ENCODE measurements around the gene EDRF1. TPM values are rescaled to one million over a fixed set of nuclear protein-coding genes. Genes with fewer than 3 reads are reported as not detected.

Gene EDRF1
- total and polyA plus RNA-seq, 2 of the 4 experiments (the other 2 are of a cell fraction), result 17.0 to 24.9 TPM

DNA sequence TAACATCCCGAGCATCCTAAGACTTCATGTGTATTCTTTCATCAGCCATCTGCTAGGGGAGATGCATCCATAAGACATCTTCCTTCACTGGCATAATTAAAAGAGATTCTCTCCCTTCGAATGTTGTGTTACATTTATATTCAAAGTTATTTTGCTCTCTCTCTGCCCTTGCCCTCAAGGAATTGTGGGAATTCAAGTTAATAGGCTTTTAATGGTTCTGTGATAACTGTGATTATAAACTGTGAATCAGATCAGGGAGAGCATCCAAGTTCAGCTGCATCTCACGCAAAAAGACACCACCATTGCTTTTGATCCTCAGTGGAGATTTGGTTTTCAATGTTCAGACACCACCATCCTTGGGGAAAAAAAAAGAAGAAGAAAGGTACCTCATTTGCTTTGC is 27.3 kb upstream of the EDRF1 start:
- Histone ChIP-seq H3K9ac (ENCODE audit: low read depth, low read length) (no peak overlapping the region), H3K27ac (ENCODE audit: insufficient read depth, low read length) (no peak overlapping the region), H3K9me1 (ENCODE audit: insufficient read depth, low read length) (no peaks in the 10 kb centered on the region), H3K4me2 (ENCODE audit: low read depth, low read length) (no peak overlapping the region), H3K4ac (ENCODE audit: low read depth, low read length) (no peak overlapping the region), H4K20me1 (ENCODE audit: insufficient read depth, low read length) (no peaks in the 10 kb centered on the region), H3K36me3 (ENCODE audit: control insufficient read depth, insufficient read depth, low read length) (no peaks in the 10 kb centered on the region), H2AK5ac (ENCODE audit: low read depth, low read length) (no peak overlapping the region), H3K56ac (ENCODE audit: extremely low read depth, insufficient read depth, low read length) (no peak overlapping the region), H4K5ac (ENCODE audit: low read depth, low read length) (no peak overlapping the region), H2BK5ac (ENCODE audit: low read depth, low read length, poor library complexity, severe bottlenecking) (no peak overlapping the region), H2BK15ac (ENCODE audit: low read depth, low read length) (no peak overlapping the region), H3K27me3 (ENCODE audit: control insufficient read depth, insufficient read depth, low read length) (peaks cover 7% of the 10 kb centered on the region), H3K79me1 (ENCODE audit: low read depth in 1 of 2, low read length in 2 of 2) (no peaks in the 10 kb centered on the region), H4K8ac (ENCODE audit: low read depth in 2 of 2, low read length in 2 of 2) (no peak overlapping the region), H2AFZ (replicated peaks; ENCODE audit: low read length, poor library complexity) (no peak overlapping the region), H3K14ac (replicated peaks; ENCODE audit: low read depth, low read length) (no peak overlapping the region), H3K4me3 (ENCODE audit: insufficient read depth, low read depth, low read length) (no peak overlapping the region), H3K18ac (ENCODE audit: low read depth, low read length) (no peak overlapping the region), H4K91ac (ENCODE audit: insufficient read depth, low read depth, low read length) (no peak overlapping the region), H2BK20ac (ENCODE audit: low read depth, low read length) (no peak overlapping the region), H3K23ac (ENCODE audit: low read depth, low read length) (no peak overlapping the region), H2BK120ac (ENCODE audit: low read depth, low read length) (no peak overlapping the region), H2AK9ac (replicated peaks; ENCODE audit: low read depth, low read length, poor library complexity) (no peak overlapping the region), H3K9me3 (ENCODE audit: control insufficient read depth, insufficient read depth, low read length) (no peaks in the 10 kb centered on the region), H3K4me1 (ENCODE audit: control insufficient read depth, insufficient read depth, low read length) (peaks cover 5% of the 10 kb centered on the region; the same call in 1 of the 2 replicates)
- WGBS, 2 experiments (ENCODE audit: extremely low coverage in 2 of 2, insufficient read length in 1 of 2), result no CpG with 5 or more reads among the region's 3 CpGs
- TF ChIP-seq, protein P1, sequence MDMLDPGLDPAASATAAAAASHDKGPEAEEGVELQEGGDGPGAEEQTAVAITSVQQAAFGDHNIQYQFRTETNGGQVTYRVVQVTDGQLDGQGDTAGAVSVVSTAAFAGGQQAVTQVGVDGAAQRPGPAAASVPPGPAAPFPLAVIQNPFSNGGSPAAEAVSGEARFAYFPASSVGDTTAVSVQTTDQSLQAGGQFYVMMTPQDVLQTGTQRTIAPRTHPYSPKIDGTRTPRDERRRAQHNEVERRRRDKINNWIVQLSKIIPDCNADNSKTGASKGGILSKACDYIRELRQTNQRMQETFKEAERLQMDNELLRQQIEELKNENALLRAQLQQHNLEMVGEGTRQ (IDR thresholded peaks at IDR 0.05; ENCODE audit: low read depth, low read length), result no peak
- no peak for TF ChIP-seq SMC3 (IDR thresholded peaks at IDR 0.05; ENCODE audit: low read depth, low read length)
- TF ChIP-seq, protein P2, sequence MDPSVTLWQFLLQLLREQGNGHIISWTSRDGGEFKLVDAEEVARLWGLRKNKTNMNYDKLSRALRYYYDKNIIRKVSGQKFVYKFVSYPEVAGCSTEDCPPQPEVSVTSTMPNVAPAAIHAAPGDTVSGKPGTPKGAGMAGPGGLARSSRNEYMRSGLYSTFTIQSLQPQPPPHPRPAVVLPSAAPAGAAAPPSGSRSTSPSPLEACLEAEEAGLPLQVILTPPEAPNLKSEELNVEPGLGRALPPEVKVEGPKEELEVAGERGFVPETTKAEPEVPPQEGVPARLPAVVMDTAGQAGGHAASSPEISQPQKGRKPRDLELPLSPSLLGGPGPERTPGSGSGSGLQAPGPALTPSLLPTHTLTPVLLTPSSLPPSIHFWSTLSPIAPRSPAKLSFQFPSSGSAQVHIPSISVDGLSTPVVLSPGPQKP (IDR thresholded peaks at IDR 0.05; ENCODE audit: borderline replicate concordance, low read depth, low read length), result no peak
- no peak for TF ChIP-seq BHLHE40 (IDR thresholded peaks at IDR 0.05; ENCODE audit: low read depth, low read length)
- no peak for TF ChIP-seq POLR2A (IDR thresholded peaks at IDR 0.05; ENCODE audit: low read depth, low read length)
- no peak for TF ChIP-seq CHD1 (IDR thresholded peaks at IDR 0.05; ENCODE audit: low read depth, low read length)
- TF ChIP-seq RFX5 (IDR thresholded peaks at IDR 0.05; ENCODE audit: low read depth, low read length), result no peak
- TF ChIP-seq MXI1 (IDR thresholded peaks at IDR 0.05; ENCODE audit: borderline replicate concordance, low read depth, low read length), result no peak
- TF ChIP-seq MAZ (IDR thresholded peaks at IDR 0.05; ENCODE audit: borderline replicate concordance, low read depth, low read length), result no peak
- TF ChIP-seq NFE2L2 (IDR thresholded peaks at IDR 0.05; ENCODE audit: low read depth, low read length), result no peak
- TF ChIP-seq FOS (IDR thresholded peaks at IDR 0.05; ENCODE audit: low read depth, low read length), result no peak
- no peak for TF ChIP-seq RAD21 (IDR thresholded peaks at IDR 0.05; ENCODE audit: low read length)
- ChIA-PET CTCF (no interaction called here), POLR2A (ENCODE audit: unreplicated experiment) (no interaction called here)
- DNase-seq (peak; percentile 23), ATAC-seq (ENCODE audit: low read depth) (peak; percentile 41; the same call in 1 of the 2 replicates)
- in situ Hi-C loops (cut with MboI; ENCODE audit: low sequenced_read_pairs), result loop anchor here (10.0 kb wide), 1 partner anchor 647 kb away; no protein-coding TSS in a partner anchor
- no TSS peak for BruUV-seq (replicated peaks)
- intact Hi-C loops (cut with micrococcal nuclease), result no loop called here
- dilution Hi-C loops (cut with HindIII; ENCODE audit: low sequenced_read_pairs, unreplicated experiment), result no loop called here

Data from IMR-90 (cell line).